PC-9 (cell line): ENCODE measurements around the gene PEAK1. TPM values are rescaled to one million over a fixed set of nuclear protein-coding genes. Genes with fewer than 3 reads are reported as not detected.

Experiments used
- BruUV-seq: library from RNA; stranded (reverse); fragments of 400-500 nt; replicated peaks from 2 replicates; lab custom pipeline; 2021; lab: Mats Ljungman, UMichigan
- CTCF ChIA-PET: fragments of 300-600 bp; sonication (Branson Sonifier 250); formaldehyde crosslinking; loops from one replicate; lab custom pipeline; 2022; ENCODE audit warnings: antibody characterized with exemption; lab: Charles Lee
- POLR2A ChIA-PET: fragments of 300-600 bp; sonication (Branson Sonifier 250); formaldehyde crosslinking; loops from one replicate; lab custom pipeline; 2022; ENCODE audit warnings: antibody characterized with exemption; ENCODE audit not compliant: unreplicated experiment; lab: Charles Lee
- DNase-seq, 2 experiments: peaks; one replicate each; pipeline versions ENCODE4 v3.0.0 to v3.0.0-alpha.2; 2015 to 2022; ENCODE audit warnings: mixed read lengths in 1 of 2
- H2AFZ ChIP-seq: fragments of 200-600 bp; sonication (generic); 2 replicates; pipeline ENCODE4 v1.8.1; 2017; ENCODE audit warnings: antibody characterized with exemption
- H3F3A ChIP-seq: fragments of 200-600 bp; sonication (generic); 2 replicates; pipeline ENCODE4 v1.8.1; 2017; ENCODE audit warnings: antibody characterized with exemption, mild to moderate bottlenecking, low read depth; ENCODE audit not compliant: insufficient read depth
- H3K27ac ChIP-seq: fragments of 200-600 bp; sonication (generic); 2 replicates; pipeline ENCODE4 v1.6.1; 2016; ENCODE audit warnings: mixed run types
- H3K27me3 ChIP-seq: fragments of 200-600 bp; sonication (generic); 2 replicates; pipeline ENCODE4 v1.6.1; 2016; ENCODE audit warnings: low read depth, mixed run types; ENCODE audit not compliant: insufficient read depth
- H3K36me3 ChIP-seq: fragments of 200-600 bp; sonication (generic); 2 replicates; pipeline ENCODE4 v1.6.1; 2016; ENCODE audit warnings: low read depth, mixed run types
- H3K4me1 ChIP-seq: fragments of 200-600 bp; sonication (generic); replicated peaks from 2 replicates; pipeline ENCODE4 v1.6.1; 2016; ENCODE audit warnings: mixed run types; ENCODE audit not compliant: insufficient read depth
- H3K4me2 ChIP-seq: fragments of 200-600 bp; sonication (generic); 2 replicates; pipeline ENCODE4 v1.6.1; 2017; ENCODE audit warnings: mixed run types
- H3K4me3 ChIP-seq: fragments of 200-600 bp; sonication (generic); 2 replicates; pipeline ENCODE4 v1.6.1; 2016; ENCODE audit warnings: mixed run types
- H3K79me2 ChIP-seq: fragments of 200-600 bp; sonication (generic); 2 replicates; pipeline ENCODE4 v1.6.1; 2017; ENCODE audit warnings: low read depth, mixed run types
- H3K9me2 ChIP-seq: fragments of 200-600 bp; sonication (generic); 2 replicates; pipeline ENCODE4 v1.8.1; 2017; ENCODE audit warnings: mild to moderate bottlenecking; ENCODE audit not compliant: insufficient read depth
- H3K9me3 ChIP-seq: fragments of 200-600 bp; sonication (generic); 2 replicates; pipeline ENCODE4 v1.8.1; 2016; ENCODE audit warnings: low read depth; ENCODE audit not compliant: insufficient read depth
- H4K20me1 ChIP-seq: fragments of 200-600 bp; sonication (generic); 2 replicates; pipeline ENCODE4 v1.8.1; 2017; ENCODE audit not compliant: insufficient read depth
- EZH2 ChIP-seq: fragments of 200-600 bp; sonication (generic); IDR thresholded peaks from 2 replicates; pipeline ENCODE4 v1.8.0; 2017; ENCODE audit warnings: antibody characterized with exemption, low read depth
- intact Hi-C: fragments of 100-400 bp; cut with micrococcal nuclease; formaldehyde crosslinking; loops from one replicate; pipeline ENCODE4 v1.10.0; 2022; ENCODE audit not compliant: unreplicated experiment
- total RNA-seq: library from RNA; stranded (reverse); gene quantifications from 2 replicates; pipeline ENCODE4 v1.2.3, GENCODE V29; 2021
- TF ChIP-seq, protein P1 (sequence below): fragments of 200-600 bp; sonication (generic); conservative IDR thresholded peaks from 2 replicates; pipeline ENCODE4 v1.6.1; 2017; ENCODE audit warnings: mixed run types, antibody characterized with exemption, mild to moderate bottlenecking, moderate library complexity

The PEAK1 gene
- total RNA-seq, 1 experiment from 2014 or later = 20.7 TPM

DNA sequence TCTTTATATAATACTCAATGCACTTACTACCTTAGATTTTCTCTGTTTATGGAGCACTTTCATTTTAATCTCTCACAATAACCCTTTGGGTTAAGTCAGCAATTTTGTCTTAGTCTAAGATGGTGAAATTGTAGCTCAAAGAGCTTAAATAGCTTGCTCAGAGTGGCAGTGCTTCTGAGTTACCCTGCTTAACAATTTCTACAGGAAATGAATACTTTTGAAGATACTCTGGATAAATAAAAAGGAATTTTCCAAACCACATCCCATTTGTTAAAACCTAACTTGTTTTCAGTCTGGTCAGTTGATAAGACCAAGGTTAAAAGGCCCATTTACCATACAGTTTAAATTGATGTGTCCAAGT is 38.0 kb upstream of the PEAK1 start:
- Histone ChIP-seq H3K4me3 (no peak overlapping the region), H3K27ac (no peak overlapping the region), H3K27me3 (no peaks in the 10 kb centered on the region), H3K9me3 (no peaks in the 10 kb centered on the region), H3K4me1 (peaks cover 10% of the 10 kb centered on the region), H3K9me2 (no peaks in the 10 kb centered on the region), H3F3A (no peaks in the 10 kb centered on the region), H4K20me1 (no peaks in the 10 kb centered on the region), H3K36me3 (peaks cover 13% of the 10 kb centered on the region; the same call in 1 of the 2 replicates), H3K4me2 (no peak overlapping the region), H2AFZ (no peak overlapping the region), H3K79me2 (0 out of 2 replicates have a peak, but pooled peaks cover under 1% of the 10 kb centered on the region)
- TF ChIP-seq, protein P1, sequence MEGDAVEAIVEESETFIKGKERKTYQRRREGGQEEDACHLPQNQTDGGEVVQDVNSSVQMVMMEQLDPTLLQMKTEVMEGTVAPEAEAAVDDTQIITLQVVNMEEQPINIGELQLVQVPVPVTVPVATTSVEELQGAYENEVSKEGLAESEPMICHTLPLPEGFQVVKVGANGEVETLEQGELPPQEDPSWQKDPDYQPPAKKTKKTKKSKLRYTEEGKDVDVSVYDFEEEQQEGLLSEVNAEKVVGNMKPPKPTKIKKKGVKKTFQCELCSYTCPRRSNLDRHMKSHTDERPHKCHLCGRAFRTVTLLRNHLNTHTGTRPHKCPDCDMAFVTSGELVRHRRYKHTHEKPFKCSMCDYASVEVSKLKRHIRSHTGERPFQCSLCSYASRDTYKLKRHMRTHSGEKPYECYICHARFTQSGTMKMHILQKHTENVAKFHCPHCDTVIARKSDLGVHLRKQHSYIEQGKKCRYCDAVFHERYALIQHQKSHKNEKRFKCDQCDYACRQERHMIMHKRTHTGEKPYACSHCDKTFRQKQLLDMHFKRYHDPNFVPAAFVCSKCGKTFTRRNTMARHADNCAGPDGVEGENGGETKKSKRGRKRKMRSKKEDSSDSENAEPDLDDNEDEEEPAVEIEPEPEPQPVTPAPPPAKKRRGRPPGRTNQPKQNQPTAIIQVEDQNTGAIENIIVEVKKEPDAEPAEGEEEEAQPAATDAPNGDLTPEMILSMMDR = no peak
- no peak for TF ChIP-seq EZH2
- no TSS peak for BruUV-seq
- CTCF ChIA-PET = no interaction called here
- intact Hi-C loops = no loop called here
- DNase-seq = no peak
- POLR2A ChIA-PET = no interaction called here

GRCh38 chr15:77457191-77457904 is 37.4 kb upstream of the PEAK1 start:
- intact Hi-C loops = no loop called here
- BruUV-seq = no TSS peak
- Histone ChIP-seq H3K9me3 (no peaks in the 10 kb centered on the region), H3K27me3 (no peaks in the 10 kb centered on the region), H3K4me3 (no peak overlapping the region), H2AFZ (no peak overlapping the region), H3F3A (no peaks in the 10 kb centered on the region), H3K79me2 (0 out of 2 replicates have a peak, but pooled peaks cover 3% of the 10 kb centered on the region), H3K9me2 (no peaks in the 10 kb centered on the region), H3K4me2 (no peak overlapping the region), H3K4me1 (peaks cover 10% of the 10 kb centered on the region), H3K36me3 (peaks cover 13% of the 10 kb centered on the region; the same call in 1 of the 2 replicates), H4K20me1 (no peaks in the 10 kb centered on the region), H3K27ac (no peak overlapping the region)
- ChIA-PET CTCF (no interaction called here), POLR2A (no interaction called here)
- no peak for TF ChIP-seq EZH2
- TF ChIP-seq, protein P1 = no peak
- DNase-seq = no peak

DNA sequence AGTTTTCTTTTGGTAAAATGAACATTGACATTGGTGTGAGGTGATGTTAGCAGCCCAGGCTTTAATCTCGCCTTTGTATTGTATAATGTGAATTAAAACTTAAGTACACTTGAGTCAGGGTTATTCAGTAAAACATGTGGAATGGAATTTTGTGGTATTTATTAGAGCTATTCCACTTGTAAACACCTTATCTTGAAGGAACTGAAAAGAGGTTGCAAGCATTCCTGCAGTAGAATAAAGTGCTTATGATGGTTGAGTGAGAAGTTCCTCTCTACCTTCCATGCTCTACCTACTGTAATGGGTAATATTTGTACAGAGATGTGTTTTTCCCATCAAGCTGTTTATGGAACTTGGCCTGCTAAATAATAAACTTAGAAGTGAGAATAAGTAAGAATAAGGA is 36.8 kb upstream of the PEAK1 start:
- no peak overlapping the region for H3K27ac ChIP-seq
- CTCF ChIA-PET = no interaction called here
- H3K4me1 ChIP-seq = peaks cover 10% of the 10 kb centered on the region
- DNase-seq = no peak
- H3K27me3 ChIP-seq = no peaks in the 10 kb centered on the region
- H3K4me2 ChIP-seq = no peak overlapping the region
- H3K9me3 ChIP-seq = no peaks in the 10 kb centered on the region
- no peak overlapping the region for H3K4me3 ChIP-seq
- H3F3A ChIP-seq = no peaks in the 10 kb centered on the region
- H4K20me1 ChIP-seq = no peaks in the 10 kb centered on the region
- POLR2A ChIA-PET = interaction anchor here (0.6 kb wide), 1 partner anchor 175 kb away, joined by 5 read pairs; no protein-coding TSS in a partner anchor
- intact Hi-C loops = no loop called here
- H2AFZ ChIP-seq = no peak overlapping the region
- no TSS peak for BruUV-seq
- peaks cover 13% of the 10 kb centered on the region; the same call in 1 of the 2 replicates for H3K36me3 ChIP-seq
- 0 out of 2 replicates have a peak, but pooled peaks cover 3% of the 10 kb centered on the region for H3K79me2 ChIP-seq
- TF ChIP-seq, protein P1 = no peak
- no peak for TF ChIP-seq EZH2
- no peaks in the 10 kb centered on the region for H3K9me2 ChIP-seq
